CD4-positive, alpha-beta T cell treated with Interleukin-1 beta for 1 hour (primary cell): ENCODE data around the gene ITGBL1.

Source experiments
- DNase-seq, 2 donors: peaks; one replicate each; pipeline ENCODE4 v3.0.0-alpha.2; 2020 to 2022

ITGBL1 gene

GRCh38 chr13:101570410-101570809 is 117.9 kb downstream of the ITGBL1 start:
- DNase-seq, result no peak

- no peak for DNase-seq
Observed at GRCh38 chr13:101572456-101572855, 120.0 kb downstream of the ITGBL1 start.

GRCh38 chr13:101575581-101575980 is 123.1 kb downstream of the ITGBL1 start:
- no peak for DNase-seq

GRCh38 chr13:101576455-101576854 is 124.0 kb downstream of the ITGBL1 start:
- DNase-seq, result no peak

- no peak for DNase-seq
Observed at GRCh38 chr13:101576977-101577376, 124.5 kb downstream of the ITGBL1 start.

GRCh38 chr13:101579281-101579802 is 126.9 kb downstream of the ITGBL1 start:
- no peak for DNase-seq

GRCh38 chr13:101584331-101584730 is 131.9 kb downstream of the ITGBL1 start:
- no peak for DNase-seq

GRCh38 chr13:101590479-101590878 is 138.0 kb downstream of the ITGBL1 start:
- DNase-seq, result no peak

GRCh38 chr13:101594936-101595335 is 142.5 kb downstream of the ITGBL1 start:
- no peak for DNase-seq

- DNase-seq, result no peak
Observed at GRCh38 chr13:101596803-101597202, 144.3 kb downstream of the ITGBL1 start.

- DNase-seq, result no peak
Observed at GRCh38 chr13:101611491-101612475, 159.3 kb downstream of the ITGBL1 start.

GRCh38 chr13:101612735-101613134 is 160.3 kb downstream of the ITGBL1 start:
- DNase-seq, result no peak

GRCh38 chr13:101614491-101614890 is 162.0 kb downstream of the ITGBL1 start:
- peak in 1 of 2 donors; percentile 1 for DNase-seq

GRCh38 chr13:101618440-101619187 is 166.1 kb downstream of the ITGBL1 start:
- peak; percentile 3 to 51 for DNase-seq

GRCh38 chr13:101621099-101621498 is 168.6 kb downstream of the ITGBL1 start:
- no peak for DNase-seq

GRCh38 chr13:101623470-101624209 is 171.2 kb downstream of the ITGBL1 start:
- DNase-seq, result no peak

GRCh38 chr13:101624210-101624922 is 171.9 kb downstream of the ITGBL1 start:
- DNase-seq, result no peak

GRCh38 chr13:101624981-101625380 is 172.5 kb downstream of the ITGBL1 start:
- no peak for DNase-seq

- peak in 1 of 2 donors; percentile 44 for DNase-seq
Observed at GRCh38 chr13:101626925-101627555, 174.6 kb downstream of the ITGBL1 start.

GRCh38 chr13:101627556-101627943 is 175.1 kb downstream of the ITGBL1 start:
- DNase-seq, result no peak

- DNase-seq, result no peak
Observed at GRCh38 chr13:101628900-101629299, 176.4 kb downstream of the ITGBL1 start.

GRCh38 chr13:101631395-101631794 is 178.9 kb downstream of the ITGBL1 start:
- no peak for DNase-seq
